ENCODE results near the gene SMIM24. TPM values are rescaled to one million over a fixed set of nuclear protein-coding genes. Genes with fewer than 3 reads are reported as not detected.
A peak's percentile ranks its signal among the peaks of the same experiment; 100 is the strongest.

The SMIM24 gene
- polyA plus RNA-seq, 3 donors from 2014 or later, result 1.5 to 2.1 TPM; not detected in 1

DNA sequence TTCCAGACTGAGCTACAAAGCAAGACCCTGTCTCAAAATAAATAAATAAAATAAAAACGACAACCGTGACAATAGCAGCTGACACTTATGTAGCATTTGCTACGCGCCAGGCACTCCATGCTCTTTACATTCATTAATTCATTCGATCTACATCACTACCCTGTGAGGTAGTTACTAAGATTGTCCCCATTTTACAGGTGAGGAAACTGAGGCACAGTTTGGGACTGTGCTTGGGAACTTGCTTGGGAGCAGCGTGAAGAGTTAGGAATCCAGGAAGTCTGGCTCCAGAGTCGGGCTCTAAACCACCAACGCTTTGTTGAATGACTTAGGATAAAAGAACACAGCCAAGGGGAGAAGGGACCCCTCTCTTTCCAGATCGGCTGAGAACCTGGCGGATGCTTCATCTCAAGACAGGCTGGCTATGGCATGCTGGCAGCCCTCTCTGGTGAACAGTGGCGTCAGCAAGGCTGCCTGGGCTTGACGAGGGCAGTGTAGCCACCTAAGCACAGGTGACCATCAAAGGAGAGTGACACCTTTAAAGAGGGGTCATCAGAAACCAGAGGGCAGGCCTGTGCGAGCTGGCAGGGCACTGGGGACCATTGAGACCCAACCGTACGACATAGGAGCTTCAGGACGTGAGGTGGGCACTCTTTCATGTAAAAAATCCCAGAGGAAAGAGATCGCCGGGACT, 19.6 kb upstream of the SMIM24 start:
- Mint-ChIP-seq H3K36me3 (peaks cover 0 to 12% (median 0%) of the 10 kb centered on the region in 3 donors), H3K27me3 (ENCODE audit: low read depth in 3 of 3) (peaks cover 17 to 19% (median 18%) of the 10 kb centered on the region in 3 donors), H3K4me1 (peaks cover 22 to 27% of the 10 kb centered on the region in 2 donors), H3K4me3 (peak overlapping the region; percentile 86 to 96 (median 92)), H3K9me3 (peaks cover 0 to 1% (median 0%) of the 10 kb centered on the region in 6 donors), H3K27ac (peak overlapping the region; percentile 96 to 99 (median 98))
- no peak for DNase-seq

DNA sequence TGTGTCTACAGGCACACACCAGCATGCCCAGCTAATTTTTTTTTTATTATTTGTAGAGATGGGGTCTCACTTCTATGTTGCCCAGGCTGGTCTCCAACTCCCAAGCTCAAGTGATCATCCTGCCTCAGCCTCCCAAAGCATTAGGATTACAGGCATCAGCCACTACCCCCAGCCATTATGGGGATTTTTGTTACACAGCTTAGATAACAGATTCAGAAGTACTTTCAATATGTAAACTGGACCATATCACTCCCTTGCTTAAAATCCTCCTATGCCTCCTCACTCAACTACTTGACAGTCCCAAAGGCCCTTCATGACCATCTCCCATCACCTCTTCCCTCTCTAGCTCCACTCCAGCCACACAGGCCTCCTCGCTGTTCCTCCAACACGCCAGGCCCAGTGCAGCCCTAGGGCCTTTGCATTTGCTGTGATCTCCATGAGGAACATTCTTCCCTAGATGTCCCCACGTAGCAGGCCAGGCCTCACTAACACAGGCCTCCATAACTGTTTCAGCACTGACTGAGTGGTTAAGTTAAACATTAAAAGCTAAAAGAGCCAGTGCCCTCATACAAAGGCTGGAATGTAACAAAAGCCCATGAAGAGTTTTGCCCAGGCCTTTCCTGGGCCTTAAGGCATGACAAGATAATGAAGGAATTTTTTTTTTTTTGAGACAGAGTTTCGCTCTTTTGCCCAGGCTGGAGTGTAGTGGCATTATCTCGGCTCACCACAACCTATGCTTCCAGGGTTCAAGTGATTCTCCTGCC, 17.6 kb upstream of the SMIM24 start:
- Mint-ChIP-seq H3K9me3 (peaks cover 0 to 1% (median 0%) of the 10 kb centered on the region in 6 donors), H3K36me3 (peaks cover 0 to 12% (median 0%) of the 10 kb centered on the region in 3 donors), H3K4me3 (peak overlapping the region in 2 of 5 donors; percentile 12 to 18), H3K27ac (peak overlapping the region in 3 of 6 donors; percentile 1 to 51 (median 10)), H3K27me3 (ENCODE audit: low read depth in 3 of 3) (peaks cover 17 to 19% (median 18%) of the 10 kb centered on the region in 3 donors), H3K4me1 (peaks cover 20 to 27% of the 10 kb centered on the region in 2 donors)
- DNase-seq, result no peak

GRCh38 chr19:3496392-3497273, 16.3 kb upstream of the SMIM24 start:
- Mint-ChIP-seq H3K4me3 (no peak overlapping the region), H3K27ac (peak overlapping the region in 1 of 6 donors; percentile 18), H3K27me3 (ENCODE audit: low read depth in 3 of 3) (peaks cover 17 to 19% (median 18%) of the 10 kb centered on the region in 3 donors)

DNA sequence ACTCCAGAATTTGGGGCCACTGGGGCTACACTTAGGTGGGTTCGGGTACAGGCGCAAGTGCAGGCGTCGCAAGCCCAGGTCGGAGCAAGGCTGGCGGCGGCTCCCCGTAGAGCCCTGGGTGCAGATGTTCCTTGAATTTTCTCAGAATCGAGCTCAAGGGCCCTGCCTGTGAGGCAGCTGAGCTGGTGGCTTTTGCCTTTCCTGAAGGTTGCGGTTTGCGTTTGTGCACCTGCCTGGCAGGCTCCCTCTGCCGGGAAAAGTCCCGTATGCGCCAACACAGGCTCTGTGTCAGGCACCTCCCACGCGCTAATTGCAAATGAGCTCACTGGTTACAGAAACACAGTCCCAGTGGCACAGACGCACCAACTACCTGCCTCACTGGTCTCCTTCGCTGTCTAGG, 14.2 kb upstream of the SMIM24 start:
- peaks cover 0 to 12% (median 0%) of the 10 kb centered on the region in 3 donors for H3K36me3 Mint-ChIP-seq
- H3K4me3 Mint-ChIP-seq, result no peak overlapping the region
- peaks cover 7 to 12% of the 10 kb centered on the region in 2 donors for H3K4me1 Mint-ChIP-seq
- H3K9me3 Mint-ChIP-seq, result peaks cover 0 to 1% (median 0%) of the 10 kb centered on the region in 6 donors
- H3K27ac Mint-ChIP-seq, result no peak overlapping the region
- no peak for DNase-seq
- peaks cover 1 to 6% (median 5%) of the 10 kb centered on the region in 3 donors for H3K27me3 Mint-ChIP-seq (ENCODE audit: low read depth in 3 of 3)

More at GRCh38 chr19:3496392-3497273, 16.3 kb upstream of the SMIM24 start:
- H3K9me3 Mint-ChIP-seq, result peaks cover 0 to 1% (median 0%) of the 10 kb centered on the region in 6 donors
- no peak for DNase-seq
- H3K4me1 Mint-ChIP-seq, result peaks cover 20 to 27% of the 10 kb centered on the region in 2 donors
- H3K36me3 Mint-ChIP-seq, result peaks cover 0 to 12% (median 0%) of the 10 kb centered on the region in 3 donors

DNA sequence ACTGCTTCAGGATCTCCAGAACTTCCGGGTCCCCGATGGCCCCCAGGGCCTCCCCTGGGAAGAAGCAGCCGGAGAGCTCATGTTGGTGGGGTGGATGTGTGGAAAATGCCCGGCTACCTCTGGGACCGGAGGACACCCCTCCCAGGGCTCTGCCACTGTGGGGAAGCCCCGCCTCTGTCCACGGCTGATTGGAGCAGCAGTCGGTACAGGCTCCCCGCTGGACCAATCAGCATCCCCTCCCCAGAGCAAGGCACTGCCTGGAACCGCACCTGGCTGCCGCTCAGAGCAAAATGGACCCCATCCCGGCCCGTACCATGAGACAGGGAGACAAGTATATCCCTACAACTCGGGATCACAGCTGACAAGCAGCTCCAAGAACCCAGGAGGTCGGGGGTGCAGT, 13.7 kb upstream of the SMIM24 start:
- Mint-ChIP-seq H3K27ac (no peak overlapping the region), H3K4me1 (peaks cover 4 to 8% of the 10 kb centered on the region in 2 donors), H3K27me3 (ENCODE audit: low read depth in 3 of 3) (peaks cover 0 to 5% (median 4%) of the 10 kb centered on the region in 3 donors), H3K9me3 (peaks cover 0 to 1% (median 0%) of the 10 kb centered on the region in 6 donors), H3K4me3 (no peak overlapping the region), H3K36me3 (peaks cover 0 to 12% (median 0%) of the 10 kb centered on the region in 3 donors)
- DNase-seq, result no peak

DNA sequence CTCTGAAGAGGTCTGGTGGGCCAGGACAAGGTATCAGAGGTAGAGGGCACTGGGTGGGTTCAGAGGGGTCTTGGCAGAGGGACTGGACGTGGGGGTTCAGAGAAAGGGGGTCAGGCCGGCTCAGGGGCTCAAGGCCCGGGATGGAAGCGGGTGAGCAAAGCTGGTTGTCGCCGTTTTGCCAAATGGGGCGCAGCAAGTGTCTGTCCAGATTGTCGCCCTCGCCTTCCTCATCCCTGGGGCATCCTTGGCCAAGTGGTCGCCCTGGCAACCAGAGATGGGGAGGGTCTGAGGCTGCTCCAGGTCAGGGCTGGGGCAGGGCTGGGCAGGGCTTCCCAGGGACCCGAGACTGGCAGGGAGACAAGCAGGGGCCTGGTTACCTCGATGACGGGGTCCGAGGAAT, 13.3 kb upstream of the SMIM24 start:
- H3K9me3 Mint-ChIP-seq, result peaks cover 0 to 1% (median 0%) of the 10 kb centered on the region in 6 donors
- H3K36me3 Mint-ChIP-seq, result peaks cover 0 to 12% (median 0%) of the 10 kb centered on the region in 3 donors
- no peak overlapping the region for H3K27ac Mint-ChIP-seq
- no peak for DNase-seq
- no peak overlapping the region for H3K4me3 Mint-ChIP-seq
- H3K27me3 Mint-ChIP-seq (ENCODE audit: low read depth in 3 of 3), result peaks cover 0 to 5% (median 4%) of the 10 kb centered on the region in 3 donors
- H3K4me1 Mint-ChIP-seq, result peaks cover 3 to 5% of the 10 kb centered on the region in 2 donors

DNA sequence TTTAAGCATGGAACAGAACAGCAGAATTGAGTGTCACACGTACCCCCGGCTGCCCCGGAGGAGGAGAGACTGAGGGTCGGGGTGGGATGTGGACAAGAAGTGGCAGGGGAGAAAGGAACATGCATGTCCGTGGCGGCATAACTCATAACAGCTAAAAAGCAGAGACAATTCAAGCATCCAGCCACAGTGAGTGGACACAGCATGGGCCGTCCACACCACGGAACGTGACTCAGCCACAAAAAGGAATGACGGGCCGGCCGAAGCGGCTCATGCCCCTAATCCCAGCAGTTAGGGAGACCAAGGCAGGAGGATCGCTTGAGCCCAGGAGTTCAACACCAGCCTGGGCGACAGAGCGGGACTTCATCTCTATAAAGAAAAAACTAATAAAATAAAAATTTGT, 12.6 kb upstream of the SMIM24 start:
- H3K9me3 Mint-ChIP-seq, result peaks cover 0 to under 1% (median 0%) of the 10 kb centered on the region in 6 donors
- H3K4me3 Mint-ChIP-seq, result no peak overlapping the region

GRCh38 chr19:3492131-3492839, 12.0 kb upstream of the SMIM24 start:
- H3K4me1 Mint-ChIP-seq, result peaks cover 3 to 4% of the 10 kb centered on the region in 2 donors
- peaks cover 0 to 1% (median 0%) of the 10 kb centered on the region in 3 donors for H3K27me3 Mint-ChIP-seq (ENCODE audit: low read depth in 3 of 3)
- H3K27ac Mint-ChIP-seq, result no peak overlapping the region
- H3K9me3 Mint-ChIP-seq, result no peaks in the 10 kb centered on the region
- H3K36me3 Mint-ChIP-seq, result peaks cover 0 to 12% (median 0%) of the 10 kb centered on the region in 3 donors
- no peak for DNase-seq
- no peak overlapping the region for H3K4me3 Mint-ChIP-seq

More for the DNA sequence above, 12.6 kb upstream of the SMIM24 start:
- Mint-ChIP-seq H3K36me3 (peaks cover 0 to 12% (median 0%) of the 10 kb centered on the region in 3 donors), H3K27ac (no peak overlapping the region), H3K4me1 (peaks cover 3 to 5% of the 10 kb centered on the region in 2 donors), H3K27me3 (ENCODE audit: low read depth in 3 of 3) (peaks cover 0 to 2% (median 2%) of the 10 kb centered on the region in 3 donors)
- no peak for DNase-seq

DNA sequence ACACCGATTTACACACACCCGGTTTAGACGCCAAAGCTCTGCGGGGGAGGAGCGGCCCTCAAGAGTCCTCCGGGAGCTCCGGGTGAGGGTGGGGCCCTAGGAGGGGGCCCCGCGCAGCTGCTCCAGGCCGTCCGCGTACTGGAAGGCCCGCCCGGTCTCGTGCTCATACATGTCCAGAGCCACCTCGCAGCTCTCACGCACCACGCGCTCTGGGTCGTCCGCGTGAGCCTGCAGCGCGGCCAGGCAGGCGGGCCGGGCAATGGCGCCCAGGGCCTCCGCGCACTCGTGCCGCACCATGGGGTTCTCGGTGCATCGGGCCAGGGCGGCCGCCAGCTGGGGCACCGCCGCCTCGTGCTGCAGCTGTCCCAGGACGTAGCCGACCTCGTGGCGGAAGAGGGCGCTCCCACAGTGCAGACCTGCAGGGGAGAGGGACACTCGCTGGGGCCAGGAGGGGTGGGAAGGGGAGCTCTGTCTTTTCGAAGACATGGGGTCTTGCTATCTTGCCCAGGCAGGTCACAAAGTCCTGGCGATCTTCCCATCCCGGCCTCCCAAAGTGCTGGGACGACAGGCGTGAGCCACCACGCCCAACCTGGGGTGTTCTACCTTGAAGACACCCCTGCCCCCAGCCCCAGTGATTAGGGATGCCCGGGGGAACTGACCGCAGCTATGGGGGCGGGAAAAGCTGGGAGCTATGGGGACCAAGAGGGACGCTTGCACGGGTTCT, 11.2 kb upstream of the SMIM24 start:
- H3K9me3 Mint-ChIP-seq, result no peaks in the 10 kb centered on the region
- H3K4me1 Mint-ChIP-seq, result no peaks in the 10 kb centered on the region
- DNase-seq, result no peak
- peaks cover 0 to 3% (median 0%) of the 10 kb centered on the region in 3 donors for H3K27me3 Mint-ChIP-seq (ENCODE audit: low read depth in 3 of 3)
- peaks cover 0 to 7% (median 0%) of the 10 kb centered on the region in 3 donors for H3K36me3 Mint-ChIP-seq
- no peak overlapping the region for H3K27ac Mint-ChIP-seq
- H3K4me3 Mint-ChIP-seq, result no peak overlapping the region

GRCh38 chr19:3483226-3483628, 2.9 kb upstream of the SMIM24 start, which contains the start of gene SMIM44:
Gene SMIM44, minus strand, starts transcription at chr19:3483441. Its CDS starts 38 bp downstream, at chr19:3483403.
- peaks cover 2 to 8% (median 4%) of the 10 kb centered on the region in 3 donors for H3K27me3 Mint-ChIP-seq (ENCODE audit: low read depth in 3 of 3)
- no peaks in the 10 kb centered on the region for H3K36me3 Mint-ChIP-seq
- no peak for DNase-seq
- H3K4me1 Mint-ChIP-seq, result peaks cover 12 to 14% of the 10 kb centered on the region in 2 donors
- H3K4me3 Mint-ChIP-seq, result no peak within 1 kb of the TSS
- H3K9me3 Mint-ChIP-seq, result no peaks in the 10 kb centered on the region
- H3K27ac Mint-ChIP-seq, result no peak within 1 kb of the TSS

- Mint-ChIP-seq H3K36me3 (no peaks in the 10 kb centered on the region), H3K27ac (no peak overlapping the region), H3K27me3 (ENCODE audit: low read depth in 3 of 3) (peaks cover 2 to 8% (median 4%) of the 10 kb centered on the region in 3 donors), H3K4me1 (peaks cover 17 to 18% of the 10 kb centered on the region in 2 donors), H3K9me3 (no peaks in the 10 kb centered on the region), H3K4me3 (no peak overlapping the region)
- no peak for DNase-seq
Measured at GRCh38 chr19:3482507-3483225, 2.3 kb upstream of the SMIM24 start.

Data from immature natural killer cell (primary cell).